HL-60 (cell line): ENCODE measurements around the gene WAC.

Experiments
- POLR2AphosphoS5 ChIP-seq: IDR thresholded peaks from 2 replicates; pipeline ENCODE4 v1.6.1; 2012; ENCODE audit warnings: low read depth
- TF ChIP-seq, protein P1 (sequence below): IDR thresholded peaks from one replicate; pipeline ENCODE4 v1.5.1; 2011; ENCODE audit warnings: low read length, control low read depth, inconsistent platforms; ENCODE audit not compliant: insufficient read depth

GRCh38 chr10:28664369-28664740 is 131.4 kb downstream of the WAC start:
- TF ChIP-seq, protein P1, sequence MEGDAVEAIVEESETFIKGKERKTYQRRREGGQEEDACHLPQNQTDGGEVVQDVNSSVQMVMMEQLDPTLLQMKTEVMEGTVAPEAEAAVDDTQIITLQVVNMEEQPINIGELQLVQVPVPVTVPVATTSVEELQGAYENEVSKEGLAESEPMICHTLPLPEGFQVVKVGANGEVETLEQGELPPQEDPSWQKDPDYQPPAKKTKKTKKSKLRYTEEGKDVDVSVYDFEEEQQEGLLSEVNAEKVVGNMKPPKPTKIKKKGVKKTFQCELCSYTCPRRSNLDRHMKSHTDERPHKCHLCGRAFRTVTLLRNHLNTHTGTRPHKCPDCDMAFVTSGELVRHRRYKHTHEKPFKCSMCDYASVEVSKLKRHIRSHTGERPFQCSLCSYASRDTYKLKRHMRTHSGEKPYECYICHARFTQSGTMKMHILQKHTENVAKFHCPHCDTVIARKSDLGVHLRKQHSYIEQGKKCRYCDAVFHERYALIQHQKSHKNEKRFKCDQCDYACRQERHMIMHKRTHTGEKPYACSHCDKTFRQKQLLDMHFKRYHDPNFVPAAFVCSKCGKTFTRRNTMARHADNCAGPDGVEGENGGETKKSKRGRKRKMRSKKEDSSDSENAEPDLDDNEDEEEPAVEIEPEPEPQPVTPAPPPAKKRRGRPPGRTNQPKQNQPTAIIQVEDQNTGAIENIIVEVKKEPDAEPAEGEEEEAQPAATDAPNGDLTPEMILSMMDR = no peak
- TF ChIP-seq POLR2AphosphoS5 = no peak
